Tibial artery (tissue), 4 donors: ENCODE results near the gene RBM18.

ENCODE experiments used
- DNase-seq, 2 donors: peaks; one replicate each; pipeline ENCODE4 v3.0.0-alpha.2; 2019
- H3K27ac ChIP-seq, 2 donors: fragments of 200-600 bp; sonication (generic) in 1 of 2; 1 replicate in 1 of 2; 2 replicates in 1 of 2; pipeline ENCODE4 v1.5.1; 2018 to 2019; ENCODE audit warnings: mild to moderate bottlenecking in 1 of 2
- H3K27me3 ChIP-seq, 2 donors: fragments of 200-600 bp; sonication (generic) in 1 of 2; one replicate each; pipeline versions ENCODE4 v1.5.1 to v1.6.0; 2016 to 2019
- H3K36me3 ChIP-seq, 3 donors: fragments of 200-600 bp; sonication (generic) in 2 of 3; one replicate each; pipeline ENCODE4 v1.5.1; 2016 to 2019; ENCODE audit warnings: mild to moderate bottlenecking in 2 of 3
- H3K4me1 ChIP-seq, 4 donors: fragments of 200-600 bp; sonication (generic) in 2 of 4; 1 replicate in 3 of 4; 2 replicates in 1 of 4; pipeline ENCODE4 v1.5.1; 2016 to 2019
- H3K4me3 ChIP-seq, 2 donors: fragments of 200-600 bp; sonication (generic) in 1 of 2; 1 replicate in 1 of 2; 2 replicates in 1 of 2; pipeline ENCODE4 v1.5.1; 2018 to 2019; ENCODE audit warnings: mild to moderate bottlenecking in 2 of 2
- H3K9me3 ChIP-seq, 3 donors: fragments of 200-600 bp; sonication (generic) in 1 of 3; one replicate each; pipeline ENCODE4 v1.5.1; 2016 to 2019
- CTCF ChIP-seq, 2 experiments: fragments of 200-600 bp in 1 of 2; fragments of 450-650 bp in 1 of 2; IDR thresholded peaks; one replicate each; pipeline ENCODE4 v1.5.1; 2017 to 2019; ENCODE audit warnings: antibody characterized with exemption in 2 of 2, mild to moderate bottlenecking in 1 of 2, moderate library complexity in 1 of 2
- intact Hi-C: fragments of 100-400 bp; cut with DNase I; formaldehyde crosslinking; loops from one replicate; pipeline ENCODE4 v1.15.0; 2023; ENCODE audit warnings: low total_unique reads

Gene RBM18

DNA sequence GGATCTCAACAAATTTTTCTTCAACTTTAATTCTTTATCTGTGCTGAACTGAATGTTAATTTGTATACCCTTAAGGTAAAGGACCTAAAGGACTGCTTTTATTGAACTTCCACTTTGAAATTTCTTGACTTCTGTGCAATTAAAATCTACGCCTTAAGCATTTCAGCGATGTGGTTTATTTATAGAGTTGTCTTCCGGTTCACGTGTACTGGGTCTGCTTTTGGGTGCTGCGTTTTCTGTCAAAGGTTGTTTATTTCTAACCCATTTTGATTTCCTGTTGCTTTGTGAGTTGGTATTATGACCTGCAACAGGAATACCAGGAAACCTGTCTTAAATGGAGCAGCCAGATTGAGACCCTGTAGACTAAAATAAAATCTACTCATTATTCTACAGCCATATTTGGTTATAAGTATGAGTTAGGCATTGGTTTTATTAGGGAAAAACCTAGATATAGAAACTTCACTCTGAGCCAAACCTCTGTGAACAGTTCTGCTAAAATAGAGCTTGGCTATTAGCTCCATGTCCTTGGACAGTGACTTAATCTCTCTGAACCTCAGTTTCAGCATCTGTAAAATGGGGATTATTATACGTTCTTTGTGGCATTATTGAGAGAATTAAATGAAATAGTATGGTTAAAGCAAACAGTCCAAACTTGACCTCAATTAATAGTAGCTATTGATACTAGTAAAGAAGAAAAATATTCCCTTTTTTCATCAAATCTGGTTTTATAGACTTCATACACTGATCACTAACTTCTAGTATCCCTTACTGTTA lies 3.6 kb upstream of the RBM18 start:
- Histone ChIP-seq H3K9me3 (no peaks in the 10 kb centered on the region), H3K4me3 (no peak overlapping the region), H3K36me3 (peaks cover 3 to 19% (median 15%) of the 10 kb centered on the region in 3 donors), H3K27me3 (no peaks in the 10 kb centered on the region), H3K27ac (no peak overlapping the region), H3K4me1 (peaks cover 0 to 21% (median 17%) of the 10 kb centered on the region in 4 donors)
- intact Hi-C loops, result no loop called here
- DNase-seq, result no peak
- no peak for TF ChIP-seq CTCF (IDR thresholded peaks at IDR 0.05)

- Histone ChIP-seq H3K27me3 (no peaks in the 10 kb centered on the region), H3K9me3 (no peaks in the 10 kb centered on the region), H3K36me3 (peaks cover 6 to 7% (median 7%) of the 10 kb centered on the region in 3 donors), H3K4me1 (peaks cover 0 to 43% (median 39%) of the 10 kb centered on the region in 4 donors), H3K27ac (peak overlapping the region; percentile 82 to 90), H3K4me3 (peak overlapping the region; percentile 64 to 71)
- intact Hi-C loops, result no loop called here
- DNase-seq, result no peak
- peak in 1 of 2 experiments; percentile 5 for TF ChIP-seq CTCF (IDR thresholded peaks at IDR 0.05)
Measured at GRCh38 chr9:122265149-122265915, 692 bp upstream of the RBM18 start.

- Histone ChIP-seq H3K36me3 (peaks cover 18 to 21% (median 21%) of the 10 kb centered on the region in 3 donors), H3K27me3 (no peaks in the 10 kb centered on the region), H3K4me1 (peaks cover 0 to 43% (median 39%) of the 10 kb centered on the region in 4 donors), H3K9me3 (no peaks in the 10 kb centered on the region), H3K4me3 (peak overlapping the region; percentile 64 to 71), H3K27ac (peak overlapping the region; percentile 82 to 90)
- intact Hi-C loops, result no loop called here
- no peak for TF ChIP-seq CTCF (IDR thresholded peaks at IDR 0.05)
- DNase-seq, result no peak
Measured at GRCh38 chr9:122263699-122264349, 816 bp downstream of the RBM18 start.

- intact Hi-C loops, result no loop called here
- no peak overlapping the region for H3K27ac ChIP-seq
Measured at GRCh38 chr9:122262073-122262472, 2.6 kb downstream of the RBM18 start.

More at GRCh38 chr9:122262073-122262472, 2.6 kb downstream of the RBM18 start:
- Histone ChIP-seq H3K4me3 (no peak overlapping the region), H3K9me3 (no peaks in the 10 kb centered on the region), H3K27me3 (no peaks in the 10 kb centered on the region), H3K4me1 (peaks cover 0 to 43% (median 39%) of the 10 kb centered on the region in 4 donors), H3K36me3 (peaks cover 29 to 32% (median 30%) of the 10 kb centered on the region in 3 donors)
- no peak for TF ChIP-seq CTCF (IDR thresholded peaks at IDR 0.05)
- no peak for DNase-seq
